SKM-1 (cell line): ENCODE measurements around the gene DENND2D.
A peak's percentile ranks its signal among the peaks of the same experiment; 100 is the strongest.

ENCODE experiments used
- DNase-seq: peaks from one replicate; lab custom pipeline; 2025; ENCODE audit not compliant: unreplicated experiment; lab: John Stamatoyannopoulos, UW

Gene DENND2D

GRCh38 chr1:111139956-111140679, 60.3 kb downstream of the DENND2D start, which contains the start of the genes CEPT1 and DRAM2:
Gene CEPT1, plus strand, starts transcription at chr1:111140223. Its CDS starts 7,492 bp downstream, at chr1:111147715.
Gene DRAM2, minus strand, starts transcription at chr1:111140093. Its CDS starts 8,539 bp downstream, at chr1:111131554.
- DNase-seq, result peak; percentile 56

- peak; percentile 74 for DNase-seq
Measured at GRCh38 chr1:111139324-111139955, 61.0 kb downstream of the DENND2D start.
